Measurements from ENCODE around the gene DAAM2.

Gene DAAM2

GRCh38 chr6:39885691-39886090 is 93.5 kb downstream of the DAAM2 start:
- H3K27ac ChIP-seq: no peak overlapping the region
- no peak for TF ChIP-seq CTCF (conservative IDR thresholded peaks at IDR 0.05)
- no peak for TF ChIP-seq ZFX (IDR thresholded peaks at IDR 0.05)

GRCh38 chr6:39886871-39887270 is 94.7 kb downstream of the DAAM2 start:
- no peak for TF ChIP-seq CTCF (conservative IDR thresholded peaks at IDR 0.05)
- no peak for TF ChIP-seq ZFX (IDR thresholded peaks at IDR 0.05)
- no peak overlapping the region for H3K27ac ChIP-seq

- H3K27ac ChIP-seq: no peak overlapping the region
- TF ChIP-seq CTCF (conservative IDR thresholded peaks at IDR 0.05): no peak
- no peak for TF ChIP-seq ZFX (IDR thresholded peaks at IDR 0.05)
Measured at GRCh38 chr6:39887692-39888450, 95.7 kb downstream of the DAAM2 start.

GRCh38 chr6:39889229-39889628 is 97.1 kb downstream of the DAAM2 start:
- TF ChIP-seq CTCF (conservative IDR thresholded peaks at IDR 0.05) (no peak), ZFX (IDR thresholded peaks at IDR 0.05) (no peak)
- no peak overlapping the region for H3K27ac ChIP-seq

GRCh38 chr6:39891353-39891752 is 99.2 kb downstream of the DAAM2 start:
- no peak overlapping the region for H3K27ac ChIP-seq
- TF ChIP-seq CTCF (conservative IDR thresholded peaks at IDR 0.05): no peak

GRCh38 chr6:39891976-39892375 is 99.8 kb downstream of the DAAM2 start:
- TF ChIP-seq ZFX (IDR thresholded peaks at IDR 0.05): no peak
- no peak for TF ChIP-seq CTCF (conservative IDR thresholded peaks at IDR 0.05)
- H3K27ac ChIP-seq: no peak overlapping the region

GRCh38 chr6:39892490-39893129 is 100.4 kb downstream of the DAAM2 start:
- H3K27ac ChIP-seq: no peak overlapping the region
- TF ChIP-seq CTCF (conservative IDR thresholded peaks at IDR 0.05) (peak; percentile 84), ZFX (IDR thresholded peaks at IDR 0.05) (no peak)

Data from C4-2B (cell line).